Karpas-422 (cell line): ENCODE measurements around the gene ABHD17A. TPM values are rescaled to one million over a fixed set of nuclear protein-coding genes. Genes with fewer than 3 reads are reported as not detected.
"Not testable (repeated sequence)": the region's sequence is repeated elsewhere in the genome, so short reads cannot be mapped to it uniquely, and the experiment has no call there.

ENCODE experiments used
- DNase-seq: peaks from one replicate; pipeline ENCODE4 v3.0.0-alpha.2; 2015
- H2AFZ ChIP-seq: fragments of 200-600 bp; sonication (generic); 2 replicates; pipeline ENCODE4 v1.6.1; 2014; ENCODE audit warnings: antibody characterized with exemption, low read length, mixed read lengths
- H3K27ac ChIP-seq: fragments of 200-600 bp; sonication (generic); 2 replicates; pipeline ENCODE4 v1.5.1; 2014; ENCODE audit warnings: mild to moderate bottlenecking, low read length, moderate library complexity
- H3K27me3 ChIP-seq: fragments of 200-600 bp; sonication (generic); 2 replicates; pipeline ENCODE4 v1.6.1; 2014; ENCODE audit warnings: low read length, mixed read lengths
- H3K36me3 ChIP-seq: fragments of 200-600 bp; sonication (generic); 2 replicates; pipeline ENCODE4 v1.6.1; 2014; ENCODE audit warnings: low read length, mixed read lengths; ENCODE audit not compliant: insufficient read depth
- H3K4me1 ChIP-seq: fragments of 200-600 bp; sonication (generic); 2 replicates; pipeline ENCODE4 v1.6.1; 2014; ENCODE audit warnings: mild to moderate bottlenecking, low read length, mixed read lengths
- H3K4me2 ChIP-seq: fragments of 200-600 bp; sonication (generic); 2 replicates; pipeline ENCODE4 v1.6.1; 2014; ENCODE audit warnings: low read length, low read depth, mild to moderate bottlenecking; ENCODE audit not compliant: poor library complexity, severe bottlenecking
- H3K4me3 ChIP-seq: fragments of 200-600 bp; sonication (generic); 2 replicates; pipeline ENCODE4 v1.5.1; 2014; ENCODE audit warnings: mild to moderate bottlenecking, antibody characterized with exemption, low read length, mixed read lengths
- H3K79me2 ChIP-seq: fragments of 200-600 bp; sonication (generic); 2 replicates; pipeline ENCODE4 v1.6.1; 2014; ENCODE audit warnings: mild to moderate bottlenecking, low read length, mixed read lengths
- H3K9ac ChIP-seq: fragments of 200-600 bp; sonication (generic); 2 replicates; pipeline ENCODE4 v1.6.0; 2014; ENCODE audit warnings: low read length
- H3K9me2 ChIP-seq: fragments of 200-600 bp; sonication (generic), shearing (Covaris generic); replicated peaks from 2 replicates; pipeline ENCODE4 v1.6.0; 2014; ENCODE audit warnings: mild to moderate bottlenecking, low read length, moderate library complexity; ENCODE audit not compliant: insufficient read depth
- H3K9me3 ChIP-seq: fragments of 300-700, 200-600 bp; sonication (generic); 2 replicates; pipeline ENCODE4 v1.6.1; 2014; ENCODE audit warnings: low read length, mixed read lengths
- H4K20me1 ChIP-seq: fragments of 200-600 bp; sonication (generic); 2 replicates; pipeline ENCODE4 v1.6.1; 2014; ENCODE audit warnings: mild to moderate bottlenecking, antibody characterized with exemption, low read length, low read depth; ENCODE audit not compliant: insufficient read depth
- total RNA-seq: library from RNA; depleted of rRNA; stranded (reverse); fragments of >200 nt; shearing (Covaris generic); gene quantifications from 2 replicates; pipeline ENCODE4 v1.2.3, GENCODE V29; 2014; ENCODE audit warnings: low replicate concordance

The ABHD17A gene
- total RNA-seq, 1 experiment from 2014 or later: 52.5 TPM

DNA sequence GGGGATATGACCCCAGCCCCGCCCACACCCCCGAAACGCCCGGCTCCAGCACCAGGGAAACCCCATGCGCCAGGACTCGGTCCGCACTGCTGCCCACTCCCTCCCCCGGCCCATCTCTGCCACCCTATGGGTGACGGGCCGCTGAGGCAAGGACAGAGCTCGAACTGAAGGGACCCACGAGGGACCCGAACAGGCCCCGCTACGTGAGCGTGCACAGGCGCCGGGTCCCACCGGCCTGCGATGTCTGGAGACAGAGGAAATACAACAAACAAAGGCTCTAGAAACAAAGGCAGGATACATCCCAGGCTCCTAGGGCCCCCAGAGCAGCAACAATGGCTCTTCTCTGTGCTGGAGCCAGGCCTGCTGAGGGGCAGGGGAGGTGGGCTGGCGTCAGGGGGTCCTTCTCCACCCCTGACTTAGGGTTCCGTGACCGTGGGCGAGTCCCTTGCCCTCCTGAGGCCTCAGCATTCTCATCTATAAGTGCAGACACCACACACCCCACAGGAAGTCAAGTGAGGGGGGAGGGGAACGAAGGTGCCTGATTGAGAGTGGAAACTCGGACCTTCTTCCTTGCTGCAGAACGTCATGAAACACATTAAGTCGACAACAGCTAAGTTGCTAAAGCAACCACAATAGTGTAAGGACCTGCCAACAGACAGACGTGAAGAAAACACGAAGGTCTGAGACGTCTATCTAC lies 3.1 kb downstream of the ABHD17A start:
- H3K4me3 ChIP-seq: no peak overlapping the region
- no peak overlapping the region for H2AFZ ChIP-seq
- no peak overlapping the region for H3K27ac ChIP-seq
- H3K9ac ChIP-seq: no peak overlapping the region
- no peaks in the 10 kb centered on the region for H3K36me3 ChIP-seq
- H3K4me1 ChIP-seq: peaks cover 22% of the 10 kb centered on the region
- H3K9me3 ChIP-seq: no peaks in the 10 kb centered on the region
- H3K4me2 ChIP-seq: peak overlapping the region; percentile 84
- no peaks in the 10 kb centered on the region for H3K27me3 ChIP-seq
- H3K9me2 ChIP-seq: no peaks in the 10 kb centered on the region
- peaks cover 41% of the 10 kb centered on the region for H3K79me2 ChIP-seq
- DNase-seq: peak; percentile 39
- peaks cover 24% of the 10 kb centered on the region for H4K20me1 ChIP-seq

DNA sequence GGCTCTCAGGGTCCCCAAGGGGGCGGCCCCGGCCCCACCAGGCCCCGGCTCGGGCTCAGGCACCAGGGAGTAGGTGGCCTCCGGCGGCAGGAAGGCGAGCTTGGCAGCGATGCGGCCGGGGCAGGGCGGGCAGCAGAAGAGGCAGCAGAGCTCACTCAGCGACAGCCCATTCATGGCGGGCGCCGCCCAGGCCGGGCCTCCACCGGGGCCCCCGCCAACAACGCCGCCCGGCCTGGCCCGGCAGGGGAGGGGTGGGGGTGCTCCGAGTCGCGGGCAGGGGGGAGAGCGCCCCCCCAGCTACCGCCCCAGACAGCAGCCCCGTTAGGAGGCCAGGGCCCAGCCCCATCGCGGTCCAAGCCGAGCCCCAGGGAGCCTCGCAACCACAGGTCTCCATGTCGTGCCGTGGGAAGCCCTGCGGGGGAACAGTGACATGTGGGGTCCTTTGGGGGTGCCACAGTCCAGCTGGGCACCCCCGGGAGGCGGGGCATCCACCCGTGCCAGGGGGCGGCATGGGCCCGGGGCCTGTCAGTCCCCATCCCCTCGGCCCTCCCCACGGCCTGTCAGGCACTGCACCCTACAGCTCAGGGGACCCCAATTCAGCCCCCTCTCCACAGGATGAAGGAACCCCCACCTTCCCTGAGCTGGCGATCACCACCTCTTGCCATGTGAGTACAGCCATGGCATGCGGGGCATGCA lies 3.8 kb downstream of the ABHD17A start:
- H3K9ac ChIP-seq, DNase-seq, H3K9me3 ChIP-seq, H3K4me2 ChIP-seq, H3K36me3 ChIP-seq, H3K9me2 ChIP-seq, H3K27me3 ChIP-seq, H3K4me3 ChIP-seq, H2AFZ ChIP-seq, H3K27ac ChIP-seq: not testable (repeated sequence)
- peaks cover 24% of the 10 kb centered on the region for H4K20me1 ChIP-seq
- peaks cover 23% of the 10 kb centered on the region for H3K4me1 ChIP-seq
- H3K79me2 ChIP-seq: peaks cover 41% of the 10 kb centered on the region

DNA sequence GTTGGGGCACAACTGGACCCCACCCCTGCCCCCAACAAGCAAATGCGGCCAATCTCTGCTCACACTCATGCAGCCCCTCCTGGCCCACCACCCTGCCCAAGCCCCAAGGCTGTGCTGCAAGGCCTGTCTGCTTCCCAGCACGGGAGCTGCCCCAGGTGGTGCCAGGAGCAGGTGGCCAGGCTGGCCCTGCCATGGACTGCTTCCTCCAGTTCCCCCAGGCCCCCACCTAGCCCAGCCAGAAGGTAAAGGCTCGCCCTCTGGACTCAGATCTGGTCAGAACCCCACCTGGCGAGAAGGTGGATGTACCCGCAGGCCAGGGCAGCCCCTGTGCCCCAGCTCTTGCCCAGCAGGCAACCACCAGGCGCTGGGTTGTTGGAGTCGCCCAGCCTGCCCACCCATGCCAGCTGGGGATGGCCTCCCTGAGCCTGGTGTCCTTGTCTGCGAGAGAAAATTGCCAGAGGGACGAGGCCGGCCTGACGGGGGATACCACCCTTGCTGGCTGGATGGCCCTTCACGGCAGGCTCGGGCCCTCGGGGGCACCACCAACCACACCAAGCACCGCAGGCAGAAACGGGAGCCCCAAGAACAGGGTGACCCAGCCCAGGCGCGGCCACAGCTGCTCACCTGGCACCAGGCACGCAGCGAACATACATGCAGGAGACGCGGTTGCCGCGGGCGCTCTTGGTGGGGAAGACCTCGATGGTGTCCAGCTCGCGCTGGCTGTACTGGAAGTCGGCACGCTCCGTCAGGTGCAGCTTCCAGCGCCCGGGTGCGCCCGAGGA lies 4.5 kb downstream of the ABHD17A start:
- H3K36me3 ChIP-seq: no peaks in the 10 kb centered on the region
- DNase-seq: peak; percentile 36
- H3K9ac ChIP-seq: no peak overlapping the region
- no peaks in the 10 kb centered on the region for H3K9me3 ChIP-seq
- no peaks in the 10 kb centered on the region for H3K9me2 ChIP-seq
- H3K79me2 ChIP-seq: peaks cover 42% of the 10 kb centered on the region
- H3K4me1 ChIP-seq: peaks cover 28% of the 10 kb centered on the region
- no peak overlapping the region for H2AFZ ChIP-seq
- peaks cover 24% of the 10 kb centered on the region for H4K20me1 ChIP-seq
- H3K27ac ChIP-seq: no peak overlapping the region
- H3K4me2 ChIP-seq: no peak overlapping the region
- no peaks in the 10 kb centered on the region for H3K27me3 ChIP-seq
- H3K4me3 ChIP-seq: no peak overlapping the region

DNA sequence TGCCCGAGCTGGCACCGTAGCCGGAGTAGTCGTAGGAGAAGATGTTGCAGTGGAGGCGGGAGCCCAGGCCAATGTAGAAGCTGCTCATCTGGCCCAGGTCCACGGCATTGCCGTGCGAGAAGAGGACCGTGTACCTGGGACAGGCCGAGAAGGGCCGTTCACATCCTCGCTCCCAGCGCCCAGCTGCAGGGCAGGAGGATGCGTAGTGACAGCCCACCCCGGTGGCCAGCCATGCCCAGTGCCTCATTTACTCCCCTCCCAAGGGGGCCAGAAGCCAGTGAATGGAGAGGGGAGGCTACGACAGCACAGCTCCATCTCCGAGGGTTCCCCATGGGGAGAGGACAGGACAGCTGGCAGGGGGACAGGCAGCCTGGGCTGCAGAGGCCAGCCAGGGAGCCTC lies 5.3 kb downstream of the ABHD17A start:
- not testable (repeated sequence) for H3K27ac ChIP-seq
- peaks cover 28% of the 10 kb centered on the region for H4K20me1 ChIP-seq

DNA sequence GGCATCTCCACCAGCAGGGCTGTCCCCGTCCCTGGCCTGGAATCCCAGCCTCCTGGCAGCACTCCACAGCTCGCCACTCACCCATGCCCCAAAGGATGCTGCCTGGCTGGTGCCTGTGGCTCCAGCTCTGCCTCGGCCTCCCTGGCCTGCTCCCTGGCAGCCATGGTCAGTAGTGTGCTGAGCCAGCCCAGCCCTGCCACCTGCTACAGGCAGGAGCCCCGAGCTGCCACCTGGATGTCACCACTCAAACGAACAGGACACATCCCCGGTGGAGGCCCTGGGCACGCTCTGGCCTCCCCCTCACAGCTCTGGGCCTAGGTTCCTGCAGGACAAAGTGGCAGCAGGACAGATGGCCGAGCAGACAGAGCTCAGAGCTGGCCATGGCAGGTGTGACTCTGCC lies 6.7 kb downstream of the ABHD17A start:
- Histone ChIP-seq H3K79me2 (peaks cover 49% of the 10 kb centered on the region), H4K20me1 (peaks cover 28% of the 10 kb centered on the region), H3K4me1 (peaks cover 32% of the 10 kb centered on the region)
- H3K27ac ChIP-seq, H3K27me3 ChIP-seq, H3K4me3 ChIP-seq, H3K9ac ChIP-seq, H3K4me2 ChIP-seq, H3K9me2 ChIP-seq, DNase-seq, H2AFZ ChIP-seq, H3K9me3 ChIP-seq, H3K36me3 ChIP-seq: not testable (repeated sequence)

More for the DNA sequence above, 5.3 kb downstream of the ABHD17A start:
- not testable (repeated sequence) for H3K36me3 ChIP-seq, H2AFZ ChIP-seq, H3K4me2 ChIP-seq, H3K9me3 ChIP-seq, H3K27me3 ChIP-seq, H3K4me3 ChIP-seq, H3K9me2 ChIP-seq, H3K9ac ChIP-seq
- Histone ChIP-seq H3K4me1 (peaks cover 28% of the 10 kb centered on the region), H3K79me2 (peaks cover 49% of the 10 kb centered on the region)
- DNase-seq: peak; percentile 14

DNA sequence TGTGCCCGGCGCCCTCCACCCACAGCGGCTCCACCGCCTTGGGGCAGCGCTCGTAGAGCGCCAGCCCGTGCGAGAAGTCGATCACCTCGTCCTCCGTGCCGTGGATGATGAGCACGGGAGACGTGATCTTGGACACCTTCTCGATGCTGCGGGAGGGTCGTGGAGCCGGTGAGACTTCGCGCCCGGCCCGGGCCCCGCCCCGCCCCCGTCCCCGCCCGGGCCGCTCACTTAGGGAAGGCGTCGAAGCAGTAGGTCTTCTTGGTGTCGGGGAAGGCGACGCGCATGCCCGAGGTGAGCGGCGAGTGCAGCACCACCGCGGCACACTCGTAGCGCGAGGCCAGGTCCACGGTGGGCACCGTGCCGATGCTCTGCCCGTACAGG lies 8.0 kb downstream of the ABHD17A start:
- not testable (repeated sequence) for H3K9ac ChIP-seq, H3K27ac ChIP-seq, H3K36me3 ChIP-seq, H3K4me2 ChIP-seq, H3K4me3 ChIP-seq, H3K9me3 ChIP-seq, H2AFZ ChIP-seq, H3K27me3 ChIP-seq, H3K9me2 ChIP-seq
- peaks cover 49% of the 10 kb centered on the region for H3K79me2 ChIP-seq
- peaks cover 19% of the 10 kb centered on the region for H3K4me1 ChIP-seq
- peak; percentile 10 for DNase-seq
- H4K20me1 ChIP-seq: peaks cover 30% of the 10 kb centered on the region; the same call in 1 of the 2 replicates

DNA sequence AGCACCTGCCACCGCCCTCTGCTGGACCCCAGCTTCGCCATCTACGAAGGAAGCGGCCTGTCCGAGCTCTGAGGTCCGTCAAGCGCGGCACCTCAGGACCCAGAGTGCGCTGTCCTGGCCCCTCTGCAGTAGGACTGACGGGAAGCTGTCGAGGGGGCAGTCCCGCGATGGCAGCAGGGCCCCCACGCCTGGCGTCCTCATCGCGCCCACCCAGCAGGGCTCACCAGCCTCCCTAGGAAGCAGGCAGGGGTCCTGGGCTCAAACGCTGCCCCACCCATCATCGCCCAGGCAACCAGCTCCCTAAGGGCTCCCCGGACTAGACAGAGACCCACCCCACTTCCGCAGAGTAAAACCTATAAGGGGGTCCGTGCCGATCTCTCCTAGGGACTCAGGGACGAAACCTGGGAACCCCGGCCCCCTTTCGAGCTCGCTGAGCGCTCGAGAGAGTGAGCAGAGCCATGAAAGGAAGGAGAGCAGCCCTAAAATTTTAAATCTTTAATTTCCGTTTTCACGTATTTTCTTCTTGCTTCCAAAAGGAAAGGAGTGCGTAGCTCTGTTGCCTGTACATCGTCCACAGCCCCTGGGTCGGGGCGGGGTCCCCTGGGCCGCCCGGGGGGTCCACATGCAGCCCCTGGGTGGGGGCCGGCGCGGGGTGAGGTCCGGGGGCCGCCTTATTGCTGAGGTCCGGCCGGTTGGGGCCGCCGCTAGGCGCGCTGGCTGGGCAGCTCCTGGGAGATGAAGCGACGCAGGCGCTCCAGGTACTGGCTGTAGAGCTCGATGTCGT lies 8.6 kb downstream of the ABHD17A start:
- H3K36me3 ChIP-seq, H3K9me3 ChIP-seq, H3K27ac ChIP-seq, H3K27me3 ChIP-seq, H3K9me2 ChIP-seq, H2AFZ ChIP-seq: not testable (repeated sequence)
- Histone ChIP-seq H3K4me3 (peak overlapping the region; percentile 93; the same call in 1 of the 2 replicates), H3K4me1 (peaks cover 18% of the 10 kb centered on the region), H3K4me2 (peak overlapping the region; percentile 89), H4K20me1 (peaks cover 31% of the 10 kb centered on the region; the same call in 1 of the 2 replicates), H3K9ac (peak overlapping the region; percentile 94), H3K79me2 (peaks cover 48% of the 10 kb centered on the region)
- DNase-seq: peak; percentile 27
